GM12875 (cell line): ENCODE measurements around the gene CCND2.

Experiments
- H3K4me3 ChIP-seq: one replicate; pipeline ENCODE4 v1.5.1; 2011; ENCODE audit warnings: low read depth, low read length, control low read depth
- CTCF ChIP-seq: IDR thresholded peaks from 2 replicates; pipeline ENCODE4 v1.5.1; 2011; ENCODE audit warnings: low read depth, mild to moderate bottlenecking, control low read depth, inconsistent platforms, low read length, moderate library complexity, borderline replicate concordance; ENCODE audit not compliant: insufficient read depth

The CCND2 gene

GRCh38 chr12:4292341-4293073, 18.9 kb downstream of the CCND2 start:
- no peak for TF ChIP-seq CTCF
- H3K4me3 ChIP-seq = no peak overlapping the region

GRCh38 chr12:4293299-4293965, 19.9 kb downstream of the CCND2 start:
- no peak for TF ChIP-seq CTCF
- H3K4me3 ChIP-seq = no peak overlapping the region

GRCh38 chr12:4293966-4294505, 20.5 kb downstream of the CCND2 start:
- no peak overlapping the region for H3K4me3 ChIP-seq
- TF ChIP-seq CTCF = no peak

GRCh38 chr12:4296751-4297150, 23.2 kb downstream of the CCND2 start:
- no peak for TF ChIP-seq CTCF
- H3K4me3 ChIP-seq = no peak overlapping the region

- TF ChIP-seq CTCF = no peak
- H3K4me3 ChIP-seq = no peak overlapping the region
Measured at GRCh38 chr12:4297617-4298016, 24.1 kb downstream of the CCND2 start.

GRCh38 chr12:4300883-4301282, 27.3 kb downstream of the CCND2 start:
- no peak for TF ChIP-seq CTCF
- H3K4me3 ChIP-seq = no peak overlapping the region
